Measurements from ENCODE around the gene POGZ. TPM values are rescaled to one million over a fixed set of nuclear protein-coding genes. Genes with fewer than 3 reads are reported as not detected.
"Not testable (repeated sequence)": the region's sequence is repeated elsewhere in the genome, so short reads cannot be mapped to it uniquely, and the experiment has no call there.

Gene POGZ
- total RNA-seq, 1 experiment from 2014 or later, result 44.7 TPM

GRCh38 chr1:151457911-151458801 lies 1.1 kb downstream of the POGZ start:
- DNase-seq, result peak; percentile 93
- Histone ChIP-seq H3K27me3 (ENCODE audit: control insufficient read depth, insufficient read depth, low read length) (no peaks in the 10 kb centered on the region; the same call in 1 of the 2 replicates), H3K36me3 (replicated peaks; ENCODE audit: control insufficient read depth, insufficient read depth, low read length) (no peaks in the 10 kb centered on the region; the same call in 1 of the 2 replicates), H3K4me3 (ENCODE audit: insufficient read depth, low read depth, low read length) (peak overlapping the region; percentile 73)

GRCh38 chr1:151455966-151456365 lies 3.3 kb downstream of the POGZ start:
- Histone ChIP-seq H3K4me3 (ENCODE audit: insufficient read depth, low read depth, low read length) (no peak overlapping the region), H3K27me3 (ENCODE audit: control insufficient read depth, insufficient read depth, low read length) (no peaks in the 10 kb centered on the region), H3K36me3 (replicated peaks; ENCODE audit: control insufficient read depth, insufficient read depth, low read length) (no peaks in the 10 kb centered on the region; the same call in 1 of the 2 replicates)
- DNase-seq, result no peak

- Histone ChIP-seq H3K36me3 (replicated peaks; ENCODE audit: control insufficient read depth, insufficient read depth, low read length) (no peaks in the 10 kb centered on the region; the same call in 1 of the 2 replicates), H3K27me3 (ENCODE audit: control insufficient read depth, insufficient read depth, low read length) (no peaks in the 10 kb centered on the region), H3K4me3 (ENCODE audit: insufficient read depth, low read depth, low read length) (no peak overlapping the region)
- no peak for DNase-seq
Measured at GRCh38 chr1:151455231-151455630, 4.1 kb downstream of the POGZ start.

- no peak overlapping the region for H3K4me3 ChIP-seq (ENCODE audit: insufficient read depth, low read depth, low read length)
- H3K27me3 ChIP-seq (ENCODE audit: control insufficient read depth, insufficient read depth, low read length), result no peaks in the 10 kb centered on the region
- no peak for DNase-seq
- H3K36me3 ChIP-seq (replicated peaks; ENCODE audit: control insufficient read depth, insufficient read depth, low read length), result no peaks in the 10 kb centered on the region; the same call in 1 of the 2 replicates
Measured at GRCh38 chr1:151447696-151448095, 11.6 kb downstream of the POGZ start.

GRCh38 chr1:151444783-151445177 lies 14.5 kb downstream of the POGZ start:
- Histone ChIP-seq H3K36me3 (replicated peaks; ENCODE audit: control insufficient read depth, insufficient read depth, low read length) (peaks cover 7% of the 10 kb centered on the region), H3K4me3 (ENCODE audit: insufficient read depth, low read depth, low read length) (no peak overlapping the region), H3K27me3 (ENCODE audit: control insufficient read depth, insufficient read depth, low read length) (no peaks in the 10 kb centered on the region)
- no peak for DNase-seq

GRCh38 chr1:151443846-151444782 lies 15.2 kb downstream of the POGZ start:
- peak; percentile 66 for DNase-seq
- H3K36me3 ChIP-seq (replicated peaks; ENCODE audit: control insufficient read depth, insufficient read depth, low read length), result peaks cover 7% of the 10 kb centered on the region
- no peak overlapping the region for H3K4me3 ChIP-seq (ENCODE audit: insufficient read depth, low read depth, low read length)
- H3K27me3 ChIP-seq (ENCODE audit: control insufficient read depth, insufficient read depth, low read length), result no peaks in the 10 kb centered on the region

- H3K36me3 ChIP-seq (replicated peaks; ENCODE audit: control insufficient read depth, insufficient read depth, low read length); H3K4me3 ChIP-seq (ENCODE audit: insufficient read depth, low read depth, low read length); H3K27me3 ChIP-seq (ENCODE audit: control insufficient read depth, insufficient read depth, low read length); DNase-seq: not testable (repeated sequence)
Measured at GRCh38 chr1:151437396-151437795, 21.9 kb downstream of the POGZ start.

GRCh38 chr1:151436985-151437384 lies 22.3 kb downstream of the POGZ start:
- Histone ChIP-seq H3K36me3 (replicated peaks; ENCODE audit: control insufficient read depth, insufficient read depth, low read length) (peaks cover 7% of the 10 kb centered on the region), H3K27me3 (ENCODE audit: control insufficient read depth, insufficient read depth, low read length) (no peaks in the 10 kb centered on the region), H3K4me3 (ENCODE audit: insufficient read depth, low read depth, low read length) (no peak overlapping the region)
- no peak for DNase-seq

GRCh38 chr1:151435174-151435573 lies 24.1 kb downstream of the POGZ start:
- H3K27me3 ChIP-seq (ENCODE audit: control insufficient read depth, insufficient read depth, low read length), result no peaks in the 10 kb centered on the region
- H3K4me3 ChIP-seq (ENCODE audit: insufficient read depth, low read depth, low read length), result no peak overlapping the region
- no peak for DNase-seq
- H3K36me3 ChIP-seq (replicated peaks; ENCODE audit: control insufficient read depth, insufficient read depth, low read length), result peaks cover 2% of the 10 kb centered on the region

GRCh38 chr1:151433827-151434226 lies 25.5 kb downstream of the POGZ start:
- not testable (repeated sequence) for H3K27me3 ChIP-seq (ENCODE audit: control insufficient read depth, insufficient read depth, low read length); H3K4me3 ChIP-seq (ENCODE audit: insufficient read depth, low read depth, low read length); H3K36me3 ChIP-seq (replicated peaks; ENCODE audit: control insufficient read depth, insufficient read depth, low read length); DNase-seq

- DNase-seq, result no peak
- Histone ChIP-seq H3K4me3 (ENCODE audit: insufficient read depth, low read depth, low read length) (no peak overlapping the region), H3K27me3 (ENCODE audit: control insufficient read depth, insufficient read depth, low read length) (no peaks in the 10 kb centered on the region), H3K36me3 (replicated peaks; ENCODE audit: control insufficient read depth, insufficient read depth, low read length) (peaks cover 28% of the 10 kb centered on the region)
Measured at GRCh38 chr1:151428068-151428467, 31.2 kb downstream of the POGZ start.

GRCh38 chr1:151425103-151425502 lies 34.2 kb downstream of the POGZ start:
- DNase-seq, result no peak
- Histone ChIP-seq H3K27me3 (ENCODE audit: control insufficient read depth, insufficient read depth, low read length) (no peaks in the 10 kb centered on the region), H3K36me3 (replicated peaks; ENCODE audit: control insufficient read depth, insufficient read depth, low read length) (peaks cover 31% of the 10 kb centered on the region), H3K4me3 (ENCODE audit: insufficient read depth, low read depth, low read length) (no peak overlapping the region)

- no peaks in the 10 kb centered on the region for H3K27me3 ChIP-seq (ENCODE audit: control insufficient read depth, insufficient read depth, low read length)
- peaks cover 25% of the 10 kb centered on the region for H3K36me3 ChIP-seq (replicated peaks; ENCODE audit: control insufficient read depth, insufficient read depth, low read length)
- no peak overlapping the region for H3K4me3 ChIP-seq (ENCODE audit: insufficient read depth, low read depth, low read length)
- no peak for DNase-seq
Measured at GRCh38 chr1:151419819-151420218, 39.5 kb downstream of the POGZ start.

GRCh38 chr1:151418081-151418480 lies 41.2 kb downstream of the POGZ start:
- DNase-seq, result no peak
- Histone ChIP-seq H3K27me3 (ENCODE audit: control insufficient read depth, insufficient read depth, low read length) (no peaks in the 10 kb centered on the region), H3K36me3 (replicated peaks; ENCODE audit: control insufficient read depth, insufficient read depth, low read length) (peaks cover 17% of the 10 kb centered on the region), H3K4me3 (ENCODE audit: insufficient read depth, low read depth, low read length) (no peak overlapping the region)
